HEK293 (cell line): ENCODE measurements around the gene IGFBP7.

Experiments
- CTCF ChIA-PET: fragments of 350-600 bp; formaldehyde crosslinking; extraction: SDS; loops from one replicate; lab custom pipeline; 2021; ENCODE audit warnings: antibody characterized with exemption; lab: Yijun Ruan, JAX
- POLR2A ChIA-PET: fragments of 300-600 bp; formaldehyde crosslinking; extraction: SDS; loops from one replicate; lab custom pipeline; 2020; ENCODE audit warnings: antibody characterized with exemption, inconsistent platforms; lab: Yijun Ruan, JAX
- H3K27ac ChIP-seq: fragments of 200-500 bp; sonication (Bioruptor generic); 2 replicates; pipeline ENCODE4 v1.5.1; 2014; ENCODE audit warnings: low read depth, low read length, control low read depth, inconsistent platforms; ENCODE audit errors: extremely low read depth
- H3K36me3 ChIP-seq, 2 experiments: fragments of 200-500 bp in 1 of 2; sonication (Bioruptor generic) in 1 of 2; 1 replicate in 1 of 2; 2 replicates in 1 of 2; pipeline ENCODE4 v1.5.1; 2014 to 2017; ENCODE audit warnings: inconsistent platforms in 2 of 2, low read length in 2 of 2; ENCODE audit not compliant: control insufficient read depth in 2 of 2, insufficient read depth in 1 of 2
- H3K4me1 ChIP-seq: fragments of 200-500 bp; sonication (Bioruptor generic); 2 replicates; pipeline ENCODE4 v1.5.1; 2014; ENCODE audit warnings: mild to moderate bottlenecking, low read length, inconsistent platforms; ENCODE audit not compliant: control insufficient read depth, insufficient read depth
- H3K4me3 ChIP-seq: 2 replicates; pipeline ENCODE4 v1.5.1; 2011; ENCODE audit warnings: low read depth, mild to moderate bottlenecking, control low read depth, low read length, moderate library complexity
- H3K9me3 ChIP-seq: fragments of 200-500 bp; sonication (Bioruptor generic); 2 replicates; pipeline ENCODE4 v1.5.1; 2014; ENCODE audit warnings: low read depth, low read length, inconsistent platforms; ENCODE audit not compliant: control insufficient read depth, insufficient read depth
- AEBP2 ChIP-seq: fragments of 450-650 bp; formaldehyde crosslinking; IDR thresholded peaks from 2 replicates; pipeline ENCODE4 v1.5.1; 2016; ENCODE audit warnings: missing biosample characterization, missing genetic modification characterization, borderline replicate concordance
- BCL6B ChIP-seq: fragments of 450-650 bp; formaldehyde crosslinking; IDR thresholded peaks from 2 replicates; pipeline ENCODE4 v1.5.1; 2017; ENCODE audit warnings: missing biosample characterization, missing genetic modification characterization
- CTCF ChIP-seq: fragments of 450-650 bp; formaldehyde crosslinking; IDR thresholded peaks from 2 replicates; pipeline ENCODE4 v1.5.1; 2016; ENCODE audit warnings: missing biosample characterization, missing genetic modification characterization
- HOXC10 ChIP-seq: sonication (generic); formaldehyde crosslinking; IDR thresholded peaks from 2 replicates; pipeline ENCODE4 v1.8.1; 2023; ENCODE audit warnings: mild to moderate bottlenecking, missing genetic modification reagents
- IKZF3 ChIP-seq: fragments of 450-650 bp; IDR thresholded peaks from 2 replicates; pipeline ENCODE4 v1.5.0; 2018; ENCODE audit warnings: missing biosample characterization, mild to moderate bottlenecking, missing genetic modification characterization, moderate library complexity
- SCRT2 ChIP-seq: fragments of 450-650 bp; formaldehyde crosslinking; IDR thresholded peaks from 2 replicates; pipeline ENCODE4 v1.5.1; 2016; ENCODE audit warnings: missing biosample characterization, missing genetic modification characterization
- SETDB1 ChIP-seq: IDR thresholded peaks from one replicate; pipeline ENCODE4 v1.6.1; 2017; ENCODE audit warnings: mild to moderate bottlenecking, low read length, moderate library complexity, mixed read lengths; ENCODE audit not compliant: insufficient read length
- SP7 ChIP-seq: fragments of 450-650 bp; formaldehyde crosslinking; IDR thresholded peaks from 2 replicates; pipeline ENCODE4 v1.5.1; 2016; ENCODE audit warnings: missing biosample characterization, missing genetic modification characterization
- ZBTB26 ChIP-seq: fragments of 450-650 bp; formaldehyde crosslinking; optimal IDR thresholded peaks from 2 replicates; pipeline ENCODE3; 2016; ENCODE audit warnings: missing biosample characterization, mild to moderate bottlenecking, missing genetic modification characterization
- ZBTB8A ChIP-seq: fragments of 450-650 bp; formaldehyde crosslinking; IDR thresholded peaks from 2 replicates; pipeline ENCODE4 v1.5.1; 2016; ENCODE audit warnings: missing biosample characterization, missing genetic modification characterization
- ZFP3 ChIP-seq: fragments of 450-650 bp; formaldehyde crosslinking; IDR thresholded peaks from 2 replicates; pipeline ENCODE4 v1.5.1; 2016; ENCODE audit warnings: low read depth, missing biosample characterization, missing genetic modification characterization
- ZIC2 ChIP-seq: fragments of 450-650 bp; formaldehyde crosslinking; IDR thresholded peaks from 2 replicates; pipeline ENCODE4 v1.5.1; 2016; ENCODE audit warnings: missing biosample characterization, missing genetic modification characterization
- ZNF112 ChIP-seq: fragments of 450-650 bp; formaldehyde crosslinking; IDR thresholded peaks from 2 replicates; pipeline ENCODE4 v1.5.0; 2017; ENCODE audit warnings: missing biosample characterization, missing genetic modification characterization
- ZNF133 ChIP-seq: fragments of 450-650 bp; formaldehyde crosslinking; IDR thresholded peaks from 2 replicates; pipeline ENCODE4 v1.5.1; 2016; ENCODE audit warnings: missing biosample characterization, missing genetic modification characterization
- ZNF169 ChIP-seq: fragments of 450-650 bp; formaldehyde crosslinking; IDR thresholded peaks from 2 replicates; pipeline ENCODE4 v1.5.1; 2016; ENCODE audit warnings: missing biosample characterization, missing genetic modification characterization
- ZNF2 ChIP-seq: fragments of 450-650 bp; formaldehyde crosslinking; IDR thresholded peaks from 2 replicates; pipeline ENCODE4 v1.5.1; 2016; ENCODE audit warnings: missing biosample characterization, missing genetic modification characterization
- ZNF239 ChIP-seq: fragments of 450-650 bp; formaldehyde crosslinking; IDR thresholded peaks from 2 replicates; pipeline ENCODE4 v1.5.1; 2016; ENCODE audit warnings: missing biosample characterization, missing genetic modification characterization
- ZNF274 ChIP-seq, 2 experiments: fragments of 200-500 bp in 1 of 2; fragments of 450-650 bp in 1 of 2; sonication (Bioruptor generic) in 1 of 2; formaldehyde crosslinking in 1 of 2; IDR thresholded peaks; 2 replicates each; pipeline versions ENCODE4 v1.5.1 to v1.6.1; 2014 to 2016; ENCODE audit warnings: borderline replicate concordance in 1 of 2, inconsistent platforms in 1 of 2, low read length in 1 of 2, missing biosample characterization in 1 of 2, missing genetic modification characterization in 1 of 2
- ZNF350 ChIP-seq: fragments of 450-650 bp; formaldehyde crosslinking; IDR thresholded peaks from 2 replicates; pipeline ENCODE4 v1.5.0; 2017; ENCODE audit warnings: missing biosample characterization, mild to moderate bottlenecking, missing genetic modification characterization
- ZNF449 ChIP-seq: fragments of 450-650 bp; formaldehyde crosslinking; IDR thresholded peaks from 2 replicates; pipeline ENCODE4 v1.5.1; 2017; ENCODE audit warnings: missing biosample characterization, mild to moderate bottlenecking, missing genetic modification characterization, moderate library complexity
- ZNF530 ChIP-seq: fragments of 450-650 bp; formaldehyde crosslinking; IDR thresholded peaks from 2 replicates; pipeline ENCODE4 v1.5.1; 2016; ENCODE audit warnings: low read depth, missing biosample characterization, missing genetic modification characterization
- ZNF658 ChIP-seq: fragments of 450-650 bp; formaldehyde crosslinking; IDR thresholded peaks from 2 replicates; pipeline ENCODE4; 2016; ENCODE audit warnings: missing biosample characterization, missing genetic modification characterization
- ZNF670 ChIP-seq: fragments of 450-650 bp; formaldehyde crosslinking; IDR thresholded peaks from 2 replicates; pipeline ENCODE4 v1.5.1; 2016; ENCODE audit warnings: missing biosample characterization, missing genetic modification characterization, low read depth
- ZNF701 ChIP-seq: fragments of 450-650 bp; formaldehyde crosslinking; IDR thresholded peaks from 2 replicates; pipeline ENCODE4 v1.5.1; 2016; ENCODE audit warnings: missing biosample characterization, missing genetic modification characterization
- ZNF777 ChIP-seq: fragments of 450-650 bp; formaldehyde crosslinking; IDR thresholded peaks from 2 replicates; pipeline ENCODE4 v1.5.1; 2017; ENCODE audit warnings: missing biosample characterization, missing genetic modification characterization, borderline replicate concordance
- ZSCAN18 ChIP-seq: fragments of 450-650 bp; formaldehyde crosslinking; IDR thresholded peaks from 2 replicates; pipeline ENCODE4 v1.5.1; 2016; ENCODE audit warnings: missing biosample characterization, missing genetic modification characterization
- ZSCAN30 ChIP-seq: fragments of 450-650 bp; IDR thresholded peaks from 2 replicates; pipeline ENCODE4 v1.5.1; 2018; ENCODE audit warnings: missing biosample characterization, mild to moderate bottlenecking, missing genetic modification characterization, moderate library complexity

IGFBP7 gene

DNA sequence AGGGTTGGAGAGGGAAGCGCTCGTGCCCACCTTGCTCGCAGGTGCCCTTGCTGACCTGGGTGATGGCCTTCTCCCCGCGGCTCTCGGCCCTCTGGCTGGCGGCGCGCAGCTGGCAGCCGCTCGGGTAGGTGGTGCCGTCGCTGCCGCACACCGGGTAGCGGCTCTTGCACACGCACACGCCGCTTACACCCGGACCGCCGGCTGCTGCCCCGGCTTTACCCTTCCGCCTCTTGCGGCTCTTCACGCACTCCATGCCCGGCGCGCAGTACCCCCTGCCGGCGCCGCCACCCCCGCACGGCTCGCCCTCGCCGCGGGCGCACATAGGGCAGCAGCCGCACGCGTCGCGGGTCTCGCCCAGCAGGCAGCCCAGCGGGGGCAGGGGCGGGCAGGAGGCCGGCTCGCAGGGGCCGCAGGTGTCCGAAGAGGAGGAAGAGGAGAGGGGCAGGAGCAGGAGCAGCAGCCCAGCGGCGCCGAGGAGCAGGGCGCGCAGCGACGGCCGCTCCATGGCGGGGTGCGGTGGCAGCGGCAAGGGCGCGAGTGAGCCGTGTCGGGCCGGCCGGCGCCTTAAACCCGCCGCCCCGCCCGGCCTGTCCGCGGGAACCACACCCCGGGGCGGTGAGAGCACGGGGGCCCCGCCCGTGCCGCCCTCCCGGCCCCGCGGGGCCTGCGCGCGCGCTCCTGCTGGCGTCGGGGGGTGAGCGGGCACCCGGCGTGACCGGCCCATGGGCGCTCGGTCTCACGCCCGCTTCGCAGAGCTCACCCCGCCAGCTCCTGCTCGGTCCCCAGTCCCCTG, at the start of gene IGFBP7 (continued):
- TF ChIP-seq BCL6B (tag by site-specific recombination) = no peak
- no peak for TF ChIP-seq ZNF701 (tag by site-specific recombination)
- peak; percentile 90 for TF ChIP-seq ZIC2 (tag by site-specific recombination)
- no peak for TF ChIP-seq SCRT2
- TF ChIP-seq ZNF169 (tag by site-specific recombination) = no peak
- no peak for TF ChIP-seq ZNF449 (tag by site-specific recombination)
- no peak for TF ChIP-seq ZNF530 (tag by site-specific recombination)
- 0 out of 2 replicates have a peak, but pooled peaks have one; percentile 32 for TF ChIP-seq ZSCAN30 (tag by site-specific recombination)
- TF ChIP-seq IKZF3 = no peak
- TF ChIP-seq ZNF112 (tag by site-specific recombination) = no peak
- TF ChIP-seq ZNF350 (tag by site-specific recombination) = no peak
- peak; percentile 35 for TF ChIP-seq ZBTB8A (tag by site-specific recombination)
- no peak for TF ChIP-seq ZNF133 (tag by site-specific recombination)
- TF ChIP-seq ZNF777 (tag by site-specific recombination) = no peak
- no peak for TF ChIP-seq SETDB1
- TF ChIP-seq ZNF658 (tag by site-specific recombination) = no peak
- TF ChIP-seq ZFP3 = no peak
- TF ChIP-seq ZNF2 (tag by site-specific recombination) = no peak
- TF ChIP-seq AEBP2 (tag by site-specific recombination) = no peak
- TF ChIP-seq, all 188 proteins: peak for 12

DNA sequence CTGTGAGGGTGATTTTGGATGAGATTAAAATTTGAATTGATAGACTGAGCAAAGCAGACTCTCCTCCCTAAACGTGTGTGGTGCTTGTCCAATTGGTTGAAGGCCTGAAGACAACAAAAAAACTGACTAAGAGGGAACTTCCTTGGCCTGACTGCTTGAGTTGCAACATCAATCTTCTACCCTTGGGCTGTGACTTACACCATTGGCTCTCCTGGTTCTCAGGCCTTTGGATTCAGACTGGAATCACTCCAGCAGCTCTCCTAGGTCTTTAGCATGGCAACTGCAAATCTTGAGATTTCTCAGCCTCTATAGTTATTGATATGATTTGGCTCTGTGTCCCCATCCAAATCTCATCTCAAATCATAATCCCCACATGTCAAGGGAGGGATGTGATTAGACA, 49.7 kb upstream of the IGFBP7 start:
- no peaks in the 10 kb centered on the region for H3K36me3 ChIP-seq
- no peaks in the 10 kb centered on the region; the same call in 1 of the 2 replicates for H3K4me1 ChIP-seq
- H3K27ac ChIP-seq = no peak overlapping the region
- H3K4me3 ChIP-seq = no peak overlapping the region
- ChIA-PET CTCF (interaction anchor here (2.8 kb wide), 1 partner anchor 122 kb away, joined by 11 read pairs; no protein-coding TSS in a partner anchor), POLR2A (no interaction called here)
- H3K9me3 ChIP-seq = no peaks in the 10 kb centered on the region
- TF ChIP-seq CTCF (tag by site-specific recombination) (no peak), ZNF274 (IDR thresholded peaks at IDR 0.05; ENCODE audit: low read length) (no peak), ZNF274 (tag by site-specific recombination; IDR thresholded peaks at IDR 0.05; ENCODE audit: borderline replicate concordance) (no peak), HOXC10 (CRISPR knock-in tag) (no peak), BCL6B (tag by site-specific recombination) (no peak), ZNF670 (no peak), ZNF239 (tag by site-specific recombination) (no peak), ZSCAN18 (no peak), ZBTB26 (tag by site-specific recombination) (no peak), SP7 (no peak)
